HG02938 (cell line): ENCODE results near the gene FAS.

ENCODE experiments used
- ATAC-seq: cut with Tn5 transposase; IDR thresholded peaks from one replicate; pipeline ENCODE4 v1.9.1; 2021; ENCODE audit warnings: mild to moderate bottlenecking, moderate library complexity; ENCODE audit not compliant: unreplicated experiment

The FAS gene

GRCh38 chr10:89032141-89032891 lies 41.7 kb downstream of the FAS start:
- no peak for ATAC-seq

DNA sequence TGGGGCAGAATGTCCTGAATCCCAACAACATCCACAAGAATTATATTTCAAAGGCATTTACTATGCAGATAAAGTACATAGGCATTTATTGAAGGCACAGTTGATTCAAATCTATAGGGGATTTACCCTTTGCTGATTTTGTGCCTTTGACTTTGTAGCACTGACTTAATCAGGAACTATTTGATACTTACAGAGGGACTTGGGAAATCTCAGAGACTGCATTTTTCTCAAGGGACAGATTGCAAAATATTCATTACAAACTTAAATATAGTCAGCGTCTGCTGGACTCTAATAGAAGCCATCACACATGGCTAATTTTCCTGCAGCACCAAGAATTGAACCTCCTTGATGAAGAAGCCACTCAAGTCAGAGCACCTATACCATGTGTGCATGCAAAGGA lies 44.9 kb downstream of the FAS start:
- ATAC-seq: no peak

- ATAC-seq: no peak
Observed at GRCh38 chr10:89037096-89037495, 46.5 kb downstream of the FAS start.

GRCh38 chr10:89042562-89042961 lies 52.0 kb downstream of the FAS start:
- ATAC-seq: no peak

DNA sequence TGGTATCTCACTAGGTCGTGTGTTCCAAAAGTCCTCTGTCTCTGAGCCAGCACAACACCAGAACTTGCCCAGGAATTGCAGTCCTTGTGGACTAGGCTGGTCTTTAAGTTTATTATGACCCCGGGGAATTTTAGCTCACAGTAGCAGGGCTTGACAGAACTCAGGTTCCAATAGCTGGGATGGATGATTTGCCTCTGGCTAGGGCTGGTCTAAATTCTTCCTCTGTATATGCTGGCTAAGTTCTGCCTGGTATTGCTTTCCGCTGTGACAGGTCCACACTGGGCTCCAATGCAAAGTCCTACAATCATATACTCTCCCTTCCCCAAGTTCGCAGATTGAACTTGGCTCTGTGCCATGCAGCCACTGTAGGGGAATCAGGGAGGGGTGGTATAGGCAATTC lies 52.5 kb downstream of the FAS start:
- ATAC-seq: no peak

DNA sequence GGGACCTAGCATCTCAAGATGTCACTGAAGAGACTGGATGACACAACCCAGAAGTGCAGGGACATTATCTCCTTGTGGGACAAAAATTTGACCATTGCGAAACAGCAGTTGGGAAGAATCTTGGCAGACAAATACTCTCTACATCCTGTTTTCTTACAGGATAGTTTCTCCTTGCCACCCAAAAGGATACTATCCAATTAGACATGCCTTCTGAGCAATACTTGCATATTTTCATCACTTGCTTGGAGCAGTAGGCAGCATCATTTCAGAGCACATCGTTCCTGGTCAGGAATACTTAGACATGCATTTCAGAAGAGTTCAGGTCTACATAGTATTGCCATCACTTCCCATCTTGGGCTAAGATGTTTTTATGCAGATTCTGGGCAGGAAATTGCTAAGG lies 56.8 kb downstream of the FAS start:
- no peak for ATAC-seq

- no peak for ATAC-seq
Observed at GRCh38 chr10:89051593-89051992, 61.0 kb downstream of the FAS start.

DNA sequence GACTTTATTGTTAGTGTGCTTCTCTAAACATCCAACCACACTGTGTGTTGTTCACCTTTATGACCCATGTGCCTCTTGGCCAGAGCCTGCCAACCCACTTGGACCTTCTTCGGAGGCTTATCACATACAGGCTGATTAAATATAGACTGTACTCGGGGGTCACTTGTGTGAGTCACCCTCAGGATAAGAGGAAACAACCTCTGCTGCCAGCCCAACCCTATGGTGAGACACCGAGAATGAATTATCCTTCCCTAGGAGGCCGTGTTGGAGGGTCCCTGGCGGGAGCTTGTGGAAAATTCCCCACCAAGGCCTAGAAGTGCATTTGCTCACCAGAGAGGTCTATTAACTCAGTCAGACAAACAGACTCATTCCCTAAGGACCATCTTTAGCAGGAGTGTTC lies 63.0 kb downstream of the FAS start:
- ATAC-seq: no peak

GRCh38 chr10:89055159-89055558 lies 64.6 kb downstream of the FAS start:
- no peak for ATAC-seq

DNA sequence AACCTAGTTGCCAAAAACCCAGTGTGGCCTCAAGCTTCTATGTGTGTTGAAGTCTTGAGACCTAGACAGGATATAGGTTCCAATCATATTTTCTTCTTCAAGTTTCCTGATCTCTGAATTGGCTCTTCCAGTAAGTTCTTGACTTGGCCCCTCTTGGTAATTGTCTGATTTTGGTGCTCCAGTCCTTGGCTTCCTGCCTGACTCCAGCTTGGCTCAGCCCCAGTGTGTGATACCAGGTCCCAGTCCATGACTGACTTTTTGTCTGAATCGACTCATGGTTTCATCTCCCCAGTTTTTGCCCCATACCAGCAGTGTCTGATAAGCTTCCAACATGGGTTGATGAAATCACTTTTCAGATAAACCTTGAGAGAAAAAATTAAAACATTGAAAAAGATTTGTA lies 72.3 kb downstream of the FAS start:
- ATAC-seq: no peak

GRCh38 chr10:89063465-89063864 lies 72.9 kb downstream of the FAS start:
- ATAC-seq: no peak

- no peak for ATAC-seq
Observed at GRCh38 chr10:89064748-89065147, 74.2 kb downstream of the FAS start.
